WTC11 (cell line): Measurements from ENCODE around the gene ANKDD1B. TPM values are rescaled to one million over a fixed set of nuclear protein-coding genes. Genes with fewer than 3 reads are reported as not detected.

Source experiments
- ATAC-seq: fragments of 200-7000 bp; cut with Tn5 transposase; 2 replicates; pipeline ENCODE4 v1.10.0; 2021; ENCODE audit warnings: mild to moderate bottlenecking, moderate library complexity
- CTCF ChIA-PET: fragments of 300-600 bp; sonication (Branson Sonifier 250); formaldehyde crosslinking; loops from one replicate; lab custom pipeline; 2021; ENCODE audit warnings: antibody characterized with exemption; lab: Charles Lee
- POLR2A ChIA-PET: fragments of 350-600 bp; sonication (Branson Sonifier 250); formaldehyde crosslinking; loops from one replicate; lab custom pipeline; 2021; ENCODE audit warnings: antibody characterized with exemption; lab: Charles Lee
- DNase-seq: peaks from one replicate; pipeline ENCODE4 v3.0.0; 2021; ENCODE audit warnings: low spot score
- H3K27ac Mint-ChIP-seq: 2 replicates; pipeline ENCODE4 v1.8.0; 2021; ENCODE audit warnings: mixed read lengths
- H3K27me3 Mint-ChIP-seq: 2 replicates; pipeline ENCODE4 v1.8.0; 2021; ENCODE audit warnings: low read depth, mild to moderate bottlenecking, moderate library complexity, mixed read lengths
- H3K36me3 Mint-ChIP-seq: 2 replicates; pipeline ENCODE4 v1.8.0; 2021; ENCODE audit warnings: mixed read lengths
- H3K4me1 Mint-ChIP-seq: 2 replicates; pipeline ENCODE4 v1.8.0; 2022; ENCODE audit warnings: mixed read lengths
- H3K4me3 Mint-ChIP-seq: 2 replicates; pipeline ENCODE4 v1.8.0; 2021; ENCODE audit warnings: mild to moderate bottlenecking, moderate library complexity, mixed read lengths
- H3K9me3 Mint-ChIP-seq: 2 replicates; pipeline ENCODE4 v1.8.0; 2021; ENCODE audit warnings: mixed read lengths
- CBFB ChIP-seq: sonication (generic); formaldehyde crosslinking; IDR thresholded peaks from 2 replicates; pipeline ENCODE4 v1.8.1; 2022; ENCODE audit warnings: mild to moderate bottlenecking, low read depth, missing genetic modification reagents
- GRHL2 ChIP-seq: fragments of 250-450 bp; sonication (Bioruptor Pico); IDR thresholded peaks from 2 replicates; pipeline ENCODE4 v1.8.0; 2022; ENCODE audit warnings: mild to moderate bottlenecking, moderate library complexity; ENCODE audit not compliant: insufficient replicate concordance, severe bottlenecking
- HMGA2 ChIP-seq: fragments of 250-450 bp; sonication (Bioruptor Pico); IDR thresholded peaks from 2 replicates; pipeline ENCODE4 v1.4.0; 2021; ENCODE audit warnings: mild to moderate bottlenecking, moderate library complexity
- IRF2 ChIP-seq: sonication (generic); formaldehyde crosslinking; IDR thresholded peaks from 2 replicates; pipeline ENCODE4 v1.8.0; 2022; ENCODE audit warnings: low read depth, missing genetic modification reagents, borderline replicate concordance
- NFATC4 ChIP-seq: fragments of 250-450 bp; sonication (Bioruptor Pico); IDR thresholded peaks from 2 replicates; pipeline ENCODE4 v1.9.0; 2021; ENCODE audit warnings: mild to moderate bottlenecking
- OVOL2 ChIP-seq: fragments of 250-450 bp; sonication (Bioruptor Pico); IDR thresholded peaks from 2 replicates; pipeline ENCODE4 v1.9.0; 2021; ENCODE audit warnings: mild to moderate bottlenecking, borderline replicate concordance
- RELA ChIP-seq: sonication (generic); formaldehyde crosslinking; IDR thresholded peaks from 2 replicates; pipeline ENCODE4 v1.8.1; 2022; ENCODE audit warnings: missing genetic modification reagents, mild to moderate bottlenecking, borderline replicate concordance
- TEAD1 ChIP-seq: sonication (generic); formaldehyde crosslinking; IDR thresholded peaks from 2 replicates; pipeline ENCODE4 v1.8.0; 2022; ENCODE audit warnings: mild to moderate bottlenecking, missing genetic modification reagents
- ZNF416 ChIP-seq: fragments of 250-450 bp; sonication (Bioruptor Pico); IDR thresholded peaks from 2 replicates; pipeline ENCODE4 v1.9.0; 2021; ENCODE audit warnings: mild to moderate bottlenecking, inconsistent platforms
- total RNA-seq: library from RNA; stranded (reverse); gene quantifications from 3 replicates; pipeline ENCODE4 v1.2.3, GENCODE V29; 2021
- TF ChIP-seq, protein P1 (sequence below): sonication (generic); formaldehyde crosslinking; IDR thresholded peaks from 2 replicates; pipeline ENCODE4 v1.8.1; 2023; ENCODE audit warnings: mild to moderate bottlenecking, missing genetic modification reagents, borderline replicate concordance
- TF ChIP-seq, protein P2 (sequence below): sonication (generic); formaldehyde crosslinking; IDR thresholded peaks from 2 replicates; pipeline ENCODE4 v1.8.1; 2023; ENCODE audit warnings: mild to moderate bottlenecking, moderate library complexity, missing genetic modification reagents
- TF ChIP-seq, protein P3 (sequence below): fragments of 250-450 bp; sonication (Bioruptor Pico); IDR thresholded peaks from 2 replicates; pipeline ENCODE4 v1.8.0; 2021; ENCODE audit warnings: mild to moderate bottlenecking
- TF ChIP-seq, protein P4 (sequence below): sonication (generic); formaldehyde crosslinking; conservative IDR thresholded peaks from 2 replicates; pipeline ENCODE4 v1.8.1; 2022; ENCODE audit warnings: mild to moderate bottlenecking, missing genetic modification reagents
- TF ChIP-seq, protein P5 (sequence below): sonication (generic); formaldehyde crosslinking; IDR thresholded peaks from 2 replicates; pipeline ENCODE4 v1.8.1; 2022; ENCODE audit warnings: low read depth, missing genetic modification reagents, borderline replicate concordance
- TF ChIP-seq, protein P6 (sequence below): sonication (generic); formaldehyde crosslinking; IDR thresholded peaks from 2 replicates; pipeline ENCODE4 v1.8.1; 2023; ENCODE audit warnings: mild to moderate bottlenecking, missing genetic modification reagents, moderate library complexity
- TF ChIP-seq, protein P7 (sequence below): sonication (generic); formaldehyde crosslinking; IDR thresholded peaks from 2 replicates; pipeline ENCODE4 v1.8.0; 2022; ENCODE audit warnings: mild to moderate bottlenecking, missing genetic modification reagents
- TF ChIP-seq, protein P8 (sequence below): sonication (generic); formaldehyde crosslinking; IDR thresholded peaks from 2 replicates; pipeline ENCODE4 v1.8.0; 2023; ENCODE audit warnings: missing genetic modification reagents, mild to moderate bottlenecking, borderline replicate concordance

ANKDD1B gene
- total RNA-seq, 1 experiment from 2014 or later: 0.28 TPM

DNA sequence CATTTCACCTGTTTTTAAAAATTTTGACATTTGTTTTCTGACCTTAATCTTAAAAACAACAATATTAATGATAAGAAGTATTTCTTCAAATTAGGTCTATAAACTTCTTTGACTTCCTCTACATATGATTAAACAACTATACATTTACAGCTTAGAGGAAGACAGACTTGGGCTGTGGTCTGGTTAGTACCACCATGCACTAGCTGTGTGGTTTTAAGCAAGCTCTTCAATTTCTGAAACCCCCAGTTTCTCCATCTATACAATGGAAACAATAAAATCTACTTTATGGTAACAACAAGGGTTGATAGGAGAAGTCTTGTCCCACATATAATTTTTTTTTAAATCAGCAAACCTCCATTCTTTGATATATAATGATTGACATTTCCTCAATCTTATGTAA is 15.7 kb downstream of the ANKDD1B start (continued):
- TF ChIP-seq, protein P1, sequence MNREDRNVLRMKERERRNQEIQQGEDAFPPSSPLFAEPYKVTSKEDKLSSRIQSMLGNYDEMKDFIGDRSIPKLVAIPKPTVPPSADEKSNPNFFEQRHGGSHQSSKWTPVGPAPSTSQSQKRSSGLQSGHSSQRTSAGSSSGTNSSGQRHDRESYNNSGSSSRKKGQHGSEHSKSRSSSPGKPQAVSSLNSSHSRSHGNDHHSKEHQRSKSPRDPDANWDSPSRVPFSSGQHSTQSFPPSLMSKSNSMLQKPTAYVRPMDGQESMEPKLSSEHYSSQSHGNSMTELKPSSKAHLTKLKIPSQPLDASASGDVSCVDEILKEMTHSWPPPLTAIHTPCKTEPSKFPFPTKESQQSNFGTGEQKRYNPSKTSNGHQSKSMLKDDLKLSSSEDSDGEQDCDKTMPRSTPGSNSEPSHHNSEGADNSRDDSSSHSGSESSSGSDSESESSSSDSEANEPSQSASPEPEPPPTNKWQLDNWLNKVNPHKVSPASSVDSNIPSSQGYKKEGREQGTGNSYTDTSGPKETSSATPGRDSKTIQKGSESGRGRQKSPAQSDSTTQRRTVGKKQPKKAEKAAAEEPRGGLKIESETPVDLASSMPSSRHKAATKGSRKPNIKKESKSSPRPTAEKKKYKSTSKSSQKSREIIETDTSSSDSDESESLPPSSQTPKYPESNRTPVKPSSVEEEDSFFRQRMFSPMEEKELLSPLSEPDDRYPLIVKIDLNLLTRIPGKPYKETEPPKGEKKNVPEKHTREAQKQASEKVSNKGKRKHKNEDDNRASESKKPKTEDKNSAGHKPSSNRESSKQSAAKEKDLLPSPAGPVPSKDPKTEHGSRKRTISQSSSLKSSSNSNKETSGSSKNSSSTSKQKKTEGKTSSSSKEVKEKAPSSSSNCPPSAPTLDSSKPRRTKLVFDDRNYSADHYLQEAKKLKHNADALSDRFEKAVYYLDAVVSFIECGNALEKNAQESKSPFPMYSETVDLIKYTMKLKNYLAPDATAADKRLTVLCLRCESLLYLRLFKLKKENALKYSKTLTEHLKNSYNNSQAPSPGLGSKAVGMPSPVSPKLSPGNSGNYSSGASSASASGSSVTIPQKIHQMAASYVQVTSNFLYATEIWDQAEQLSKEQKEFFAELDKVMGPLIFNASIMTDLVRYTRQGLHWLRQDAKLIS: no peak
- TF ChIP-seq HMGA2: no peak
- TF ChIP-seq, protein P2, sequence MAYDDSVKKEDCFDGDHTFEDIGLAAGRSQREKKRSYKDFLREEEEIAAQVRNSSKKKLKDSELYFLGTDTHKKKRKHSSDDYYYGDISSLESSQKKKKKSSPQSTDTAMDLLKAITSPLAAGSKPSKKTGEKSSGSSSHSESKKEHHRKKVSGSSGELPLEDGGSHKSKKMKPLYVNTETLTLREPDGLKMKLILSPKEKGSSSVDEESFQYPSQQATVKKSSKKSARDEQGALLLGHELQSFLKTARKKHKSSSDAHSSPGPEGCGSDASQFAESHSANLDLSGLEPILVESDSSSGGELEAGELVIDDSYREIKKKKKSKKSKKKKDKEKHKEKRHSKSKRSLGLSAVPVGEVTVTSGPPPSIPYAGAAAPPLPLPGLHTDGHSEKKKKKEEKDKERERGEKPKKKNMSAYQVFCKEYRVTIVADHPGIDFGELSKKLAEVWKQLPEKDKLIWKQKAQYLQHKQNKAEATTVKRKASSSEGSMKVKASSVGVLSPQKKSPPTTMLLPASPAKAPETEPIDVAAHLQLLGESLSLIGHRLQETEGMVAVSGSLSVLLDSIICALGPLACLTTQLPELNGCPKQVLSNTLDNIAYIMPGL: no peak
- TF ChIP-seq, protein P3, sequence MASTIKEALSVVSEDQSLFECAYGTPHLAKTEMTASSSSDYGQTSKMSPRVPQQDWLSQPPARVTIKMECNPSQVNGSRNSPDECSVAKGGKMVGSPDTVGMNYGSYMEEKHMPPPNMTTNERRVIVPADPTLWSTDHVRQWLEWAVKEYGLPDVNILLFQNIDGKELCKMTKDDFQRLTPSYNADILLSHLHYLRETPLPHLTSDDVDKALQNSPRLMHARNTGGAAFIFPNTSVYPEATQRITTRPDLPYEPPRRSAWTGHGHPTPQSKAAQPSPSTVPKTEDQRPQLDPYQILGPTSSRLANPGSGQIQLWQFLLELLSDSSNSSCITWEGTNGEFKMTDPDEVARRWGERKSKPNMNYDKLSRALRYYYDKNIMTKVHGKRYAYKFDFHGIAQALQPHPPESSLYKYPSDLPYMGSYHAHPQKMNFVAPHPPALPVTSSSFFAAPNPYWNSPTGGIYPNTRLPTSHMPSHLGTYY (CRISPR knock-in tag): no peak
- no peak for TF ChIP-seq GRHL2
- TF ChIP-seq RELA (CRISPR knock-in tag): no peak

DNA sequence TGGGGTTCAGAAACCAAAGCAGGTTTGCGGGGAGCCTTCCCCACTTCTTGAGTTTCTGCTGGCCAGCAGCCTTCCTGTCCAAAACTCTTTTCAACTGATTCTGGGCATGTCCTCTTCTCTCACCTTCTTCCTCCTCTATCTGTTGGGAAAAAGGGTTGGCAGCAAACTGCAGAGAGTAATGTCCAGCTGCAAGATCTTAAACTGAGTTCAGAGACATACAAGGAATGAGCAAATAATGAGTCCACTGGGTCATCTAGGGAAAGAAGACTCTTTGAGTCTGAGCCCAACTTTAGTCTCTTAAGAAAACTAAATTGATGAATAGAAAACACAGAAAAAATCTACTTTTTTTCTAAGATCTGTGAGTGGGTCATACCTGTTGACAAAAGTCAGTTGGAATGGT is 16.5 kb downstream of the ANKDD1B start:
- no peak overlapping the region for H3K4me3 Mint-ChIP-seq
- TF ChIP-seq CBFB (no peak), RELA (CRISPR knock-in tag) (no peak), NFATC4 (CRISPR knock-in tag) (no peak), TEAD1 (no peak), OVOL2 (CRISPR knock-in tag) (no peak), IRF2 (no peak), ZNF416 (CRISPR knock-in tag) (no peak)
- TF ChIP-seq, protein P4, sequence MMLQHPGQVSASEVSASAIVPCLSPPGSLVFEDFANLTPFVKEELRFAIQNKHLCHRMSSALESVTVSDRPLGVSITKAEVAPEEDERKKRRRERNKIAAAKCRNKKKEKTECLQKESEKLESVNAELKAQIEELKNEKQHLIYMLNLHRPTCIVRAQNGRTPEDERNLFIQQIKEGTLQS: no peak
- TF ChIP-seq, protein P5, sequence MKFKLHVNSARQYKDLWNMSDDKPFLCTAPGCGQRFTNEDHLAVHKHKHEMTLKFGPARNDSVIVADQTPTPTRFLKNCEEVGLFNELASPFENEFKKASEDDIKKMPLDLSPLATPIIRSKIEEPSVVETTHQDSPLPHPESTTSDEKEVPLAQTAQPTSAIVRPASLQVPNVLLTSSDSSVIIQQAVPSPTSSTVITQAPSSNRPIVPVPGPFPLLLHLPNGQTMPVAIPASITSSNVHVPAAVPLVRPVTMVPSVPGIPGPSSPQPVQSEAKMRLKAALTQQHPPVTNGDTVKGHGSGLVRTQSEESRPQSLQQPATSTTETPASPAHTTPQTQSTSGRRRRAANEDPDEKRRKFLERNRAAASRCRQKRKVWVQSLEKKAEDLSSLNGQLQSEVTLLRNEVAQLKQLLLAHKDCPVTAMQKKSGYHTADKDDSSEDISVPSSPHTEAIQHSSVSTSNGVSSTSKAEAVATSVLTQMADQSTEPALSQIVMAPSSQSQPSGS: no peak
- TF ChIP-seq, protein P6, sequence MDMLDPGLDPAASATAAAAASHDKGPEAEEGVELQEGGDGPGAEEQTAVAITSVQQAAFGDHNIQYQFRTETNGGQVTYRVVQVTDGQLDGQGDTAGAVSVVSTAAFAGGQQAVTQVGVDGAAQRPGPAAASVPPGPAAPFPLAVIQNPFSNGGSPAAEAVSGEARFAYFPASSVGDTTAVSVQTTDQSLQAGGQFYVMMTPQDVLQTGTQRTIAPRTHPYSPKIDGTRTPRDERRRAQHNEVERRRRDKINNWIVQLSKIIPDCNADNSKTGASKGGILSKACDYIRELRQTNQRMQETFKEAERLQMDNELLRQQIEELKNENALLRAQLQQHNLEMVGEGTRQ: no peak
- TF ChIP-seq, protein P7, sequence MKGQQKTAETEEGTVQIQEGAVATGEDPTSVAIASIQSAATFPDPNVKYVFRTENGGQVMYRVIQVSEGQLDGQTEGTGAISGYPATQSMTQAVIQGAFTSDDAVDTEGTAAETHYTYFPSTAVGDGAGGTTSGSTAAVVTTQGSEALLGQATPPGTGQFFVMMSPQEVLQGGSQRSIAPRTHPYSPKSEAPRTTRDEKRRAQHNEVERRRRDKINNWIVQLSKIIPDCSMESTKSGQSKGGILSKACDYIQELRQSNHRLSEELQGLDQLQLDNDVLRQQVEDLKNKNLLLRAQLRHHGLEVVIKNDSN (CRISPR knock-in tag): no peak
- TF ChIP-seq, protein P8, sequence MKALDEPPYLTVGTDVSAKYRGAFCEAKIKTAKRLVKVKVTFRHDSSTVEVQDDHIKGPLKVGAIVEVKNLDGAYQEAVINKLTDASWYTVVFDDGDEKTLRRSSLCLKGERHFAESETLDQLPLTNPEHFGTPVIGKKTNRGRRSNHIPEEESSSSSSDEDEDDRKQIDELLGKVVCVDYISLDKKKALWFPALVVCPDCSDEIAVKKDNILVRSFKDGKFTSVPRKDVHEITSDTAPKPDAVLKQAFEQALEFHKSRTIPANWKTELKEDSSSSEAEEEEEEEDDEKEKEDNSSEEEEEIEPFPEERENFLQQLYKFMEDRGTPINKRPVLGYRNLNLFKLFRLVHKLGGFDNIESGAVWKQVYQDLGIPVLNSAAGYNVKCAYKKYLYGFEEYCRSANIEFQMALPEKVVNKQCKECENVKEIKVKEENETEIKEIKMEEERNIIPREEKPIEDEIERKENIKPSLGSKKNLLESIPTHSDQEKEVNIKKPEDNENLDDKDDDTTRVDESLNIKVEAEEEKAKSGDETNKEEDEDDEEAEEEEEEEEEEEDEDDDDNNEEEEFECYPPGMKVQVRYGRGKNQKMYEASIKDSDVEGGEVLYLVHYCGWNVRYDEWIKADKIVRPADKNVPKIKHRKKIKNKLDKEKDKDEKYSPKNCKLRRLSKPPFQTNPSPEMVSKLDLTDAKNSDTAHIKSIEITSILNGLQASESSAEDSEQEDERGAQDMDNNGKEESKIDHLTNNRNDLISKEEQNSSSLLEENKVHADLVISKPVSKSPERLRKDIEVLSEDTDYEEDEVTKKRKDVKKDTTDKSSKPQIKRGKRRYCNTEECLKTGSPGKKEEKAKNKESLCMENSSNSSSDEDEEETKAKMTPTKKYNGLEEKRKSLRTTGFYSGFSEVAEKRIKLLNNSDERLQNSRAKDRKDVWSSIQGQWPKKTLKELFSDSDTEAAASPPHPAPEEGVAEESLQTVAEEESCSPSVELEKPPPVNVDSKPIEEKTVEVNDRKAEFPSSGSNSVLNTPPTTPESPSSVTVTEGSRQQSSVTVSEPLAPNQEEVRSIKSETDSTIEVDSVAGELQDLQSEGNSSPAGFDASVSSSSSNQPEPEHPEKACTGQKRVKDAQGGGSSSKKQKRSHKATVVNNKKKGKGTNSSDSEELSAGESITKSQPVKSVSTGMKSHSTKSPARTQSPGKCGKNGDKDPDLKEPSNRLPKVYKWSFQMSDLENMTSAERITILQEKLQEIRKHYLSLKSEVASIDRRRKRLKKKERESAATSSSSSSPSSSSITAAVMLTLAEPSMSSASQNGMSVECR (CRISPR knock-in tag): no peak
- TF ChIP-seq, protein P1: no peak

More for the DNA sequence above, 16.5 kb downstream of the ANKDD1B start:
- CTCF ChIA-PET: no interaction called here
- Mint-ChIP-seq H3K27ac (no peak overlapping the region), H3K9me3 (no peaks in the 10 kb centered on the region), H3K27me3 (no peaks in the 10 kb centered on the region), H3K4me1 (peaks cover 3% of the 10 kb centered on the region; the same call in 1 of the 2 replicates), H3K36me3 (no peaks in the 10 kb centered on the region)
- ATAC-seq (no peak), DNase-seq (no peak)
- POLR2A ChIA-PET: no interaction called here
